ENCODE measurements around the gene SIAH3. TPM values are rescaled to one million over a fixed set of nuclear protein-coding genes. Genes with fewer than 3 reads are reported as not detected.

The SIAH3 gene
- total RNA-seq, 1 donor from 2014 or later: not detected

DNA sequence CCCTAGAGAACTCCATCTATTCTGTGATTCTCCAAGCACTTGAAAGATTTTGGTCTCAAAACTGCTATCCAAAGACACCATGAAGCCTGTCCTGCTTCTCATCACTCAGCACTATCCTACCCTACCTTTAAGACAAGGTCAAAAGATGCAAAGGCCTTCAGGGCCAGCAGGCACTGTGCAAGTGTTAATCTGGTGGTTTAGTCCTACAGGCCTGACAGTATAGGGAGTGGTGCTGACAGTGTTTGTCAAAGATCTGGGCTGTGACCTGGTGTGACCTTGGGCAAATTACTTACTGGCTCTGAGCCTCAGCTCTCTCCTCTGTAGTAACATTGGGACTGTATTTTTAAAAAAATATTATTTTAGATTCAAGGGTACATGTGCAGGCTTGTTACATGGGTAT, 28.0 kb downstream of the SIAH3 start:
- DNase-seq (ENCODE audit: low read depth): no peak

DNA sequence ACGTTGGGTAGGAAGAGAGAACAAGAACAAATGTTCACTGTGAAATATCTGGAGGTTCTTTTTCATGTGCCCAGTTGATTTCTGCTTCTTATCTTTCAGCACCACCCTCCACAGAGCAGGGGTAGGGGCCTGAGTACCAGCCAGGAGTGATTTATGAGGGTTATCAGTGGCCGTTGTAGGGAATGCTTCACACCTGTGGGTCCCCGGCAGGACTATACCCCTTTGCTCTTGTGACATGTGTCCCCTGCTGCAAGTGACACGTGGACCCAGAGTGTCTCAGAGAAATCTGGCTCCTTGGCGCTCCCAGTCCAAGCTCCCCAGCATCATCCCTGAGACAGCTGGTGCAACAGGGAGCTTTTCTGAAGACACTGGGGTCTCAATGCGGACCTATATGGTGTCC, 29.7 kb downstream of the SIAH3 start:
- DNase-seq (ENCODE audit: low read depth): no peak

DNA sequence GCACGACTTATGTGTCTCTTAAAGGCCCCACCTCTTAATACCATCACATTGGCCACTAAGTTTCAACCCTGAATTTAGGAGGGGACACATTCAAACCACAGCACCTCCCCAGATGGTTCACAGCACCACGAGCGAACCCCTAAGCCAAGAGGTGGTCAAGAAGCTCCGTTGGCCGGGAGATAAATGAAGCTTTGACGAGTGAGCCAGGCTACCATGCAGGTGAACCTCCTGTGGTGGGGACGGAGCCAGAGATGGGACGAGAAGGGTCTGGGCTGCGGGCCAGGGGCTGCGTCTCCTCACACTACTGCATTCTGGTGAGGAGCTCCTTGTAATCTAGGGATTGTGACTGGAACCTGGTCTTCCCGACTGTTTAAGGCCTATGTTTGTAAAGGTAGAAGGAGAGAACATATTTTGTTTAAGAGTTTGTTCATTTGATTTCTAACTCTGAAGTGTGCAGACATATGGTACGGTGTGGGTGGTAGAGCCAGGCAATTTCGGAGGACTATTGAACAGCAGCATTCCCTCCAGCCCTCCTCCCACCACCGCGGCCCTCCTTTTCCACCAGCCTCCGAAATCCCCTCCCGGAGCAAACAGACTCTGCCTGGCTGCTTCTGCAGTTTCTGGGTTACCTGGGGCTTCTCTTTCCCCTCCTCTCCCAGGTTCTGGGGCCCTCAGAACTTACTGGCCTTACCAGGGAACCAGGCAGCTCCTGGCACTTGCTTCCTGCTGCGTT, 31.3 kb downstream of the SIAH3 start:
- no peak for DNase-seq (ENCODE audit: low read depth)

DNA sequence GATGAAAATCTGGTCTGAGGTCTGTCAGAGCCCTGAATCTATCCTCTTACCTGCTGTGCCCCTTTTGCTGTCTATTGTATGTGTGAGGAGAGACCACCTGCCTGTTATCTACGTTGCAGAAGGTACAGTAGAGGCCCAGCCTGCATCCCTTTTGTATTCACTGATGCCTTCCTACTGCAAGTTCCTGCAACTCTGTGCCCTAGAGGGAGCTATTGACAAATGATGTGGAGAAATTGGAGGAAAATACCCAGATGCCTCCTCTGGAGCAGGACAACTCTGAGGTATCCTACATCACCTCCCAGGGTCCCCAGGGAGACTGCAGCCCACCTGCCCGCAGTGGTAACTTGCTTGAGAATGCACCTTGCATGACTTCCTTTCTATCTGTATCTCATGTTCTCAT, 33.7 kb downstream of the SIAH3 start:
- no peak for DNase-seq (ENCODE audit: low read depth)

DNA sequence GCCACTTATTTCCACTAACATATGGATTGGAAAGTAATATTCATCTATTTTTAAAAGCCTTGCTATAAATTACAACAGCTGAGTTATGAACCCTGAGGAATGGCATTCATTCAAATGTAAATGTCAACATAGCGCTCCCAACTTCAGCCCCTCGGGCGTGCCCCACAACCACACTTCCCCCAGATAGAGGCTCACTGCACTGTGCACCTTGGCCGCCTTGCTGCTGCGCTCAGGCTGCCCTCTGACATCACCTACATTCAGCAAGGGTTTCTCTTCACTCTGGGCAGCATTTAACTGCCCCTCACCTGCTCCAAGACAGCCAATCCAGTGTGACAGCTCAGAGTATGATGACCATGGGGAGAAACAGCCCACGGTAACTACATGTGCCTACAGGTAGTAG, 35.1 kb downstream of the SIAH3 start:
- DNase-seq (ENCODE audit: low read depth): no peak

DNA sequence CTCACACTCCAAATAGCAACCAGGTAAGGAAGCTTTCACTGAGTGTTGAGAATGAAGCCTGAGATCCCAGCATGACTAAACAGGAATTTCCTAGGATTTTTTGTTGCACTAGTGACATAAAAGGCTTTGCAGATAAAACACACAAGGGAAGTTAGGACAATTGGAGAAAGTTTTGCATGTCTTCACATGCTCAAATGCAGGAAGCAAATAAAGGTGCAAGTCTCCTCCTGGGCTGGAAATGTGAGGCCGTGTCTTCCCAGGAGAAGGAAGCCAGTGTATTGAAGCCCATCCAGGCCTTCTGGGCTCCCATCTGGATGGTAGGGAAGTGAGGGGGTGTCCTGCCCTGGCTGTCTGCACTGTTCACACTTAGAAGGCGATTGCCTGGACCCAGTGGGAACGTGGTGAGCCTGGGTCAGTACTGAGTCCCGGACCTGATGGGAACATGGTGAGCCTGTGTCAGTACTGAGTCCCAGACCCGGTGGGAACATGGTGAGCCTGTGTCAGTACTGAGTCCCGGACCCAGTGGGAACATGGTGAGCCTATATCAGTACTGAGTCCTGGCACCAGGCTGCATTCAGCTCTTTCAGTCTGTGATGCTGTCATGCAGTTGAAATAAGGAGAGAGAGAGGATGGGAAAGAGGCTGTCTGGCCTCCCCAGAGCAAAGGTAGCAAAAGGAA, 38.7 kb downstream of the SIAH3 start:
- no peak for DNase-seq (ENCODE audit: low read depth)

DNA sequence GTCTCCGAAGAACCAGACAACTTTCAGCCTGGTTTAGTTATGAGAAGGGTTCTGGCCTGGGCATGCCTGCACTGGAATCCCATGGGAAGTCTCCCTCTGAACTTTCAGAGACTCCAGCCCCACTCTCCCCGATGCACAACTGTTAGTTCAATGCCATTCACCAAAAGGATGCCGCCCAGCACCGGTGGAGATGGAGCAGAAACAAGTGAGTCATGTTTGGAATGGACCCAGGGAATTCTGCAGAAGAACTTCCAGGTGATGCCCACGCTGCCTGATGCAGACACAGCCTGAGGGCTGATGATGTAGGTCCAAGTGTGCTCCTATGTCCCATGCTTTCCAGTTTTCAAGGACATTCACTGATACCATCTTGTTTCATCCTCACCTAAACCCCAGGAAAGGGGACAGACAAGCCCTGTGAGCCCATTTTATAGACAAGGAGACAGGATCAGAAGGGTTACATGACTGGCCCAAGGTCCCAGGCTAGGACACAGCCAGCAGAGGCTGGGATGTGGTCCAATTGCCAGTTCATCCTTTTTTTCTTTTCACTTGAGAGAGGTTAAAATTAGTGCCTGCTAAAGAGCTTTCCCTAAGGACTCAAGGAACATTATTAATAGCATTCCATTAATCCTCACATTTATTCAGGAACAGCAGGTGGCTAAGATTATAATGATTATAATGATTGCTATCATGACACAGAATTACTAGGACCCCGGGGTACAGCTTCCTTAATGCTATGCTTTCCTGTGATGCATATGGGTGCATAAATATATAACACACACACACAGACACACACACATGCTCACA, 39.5 kb downstream of the SIAH3 start:
- no peak for DNase-seq (ENCODE audit: low read depth)

DNA sequence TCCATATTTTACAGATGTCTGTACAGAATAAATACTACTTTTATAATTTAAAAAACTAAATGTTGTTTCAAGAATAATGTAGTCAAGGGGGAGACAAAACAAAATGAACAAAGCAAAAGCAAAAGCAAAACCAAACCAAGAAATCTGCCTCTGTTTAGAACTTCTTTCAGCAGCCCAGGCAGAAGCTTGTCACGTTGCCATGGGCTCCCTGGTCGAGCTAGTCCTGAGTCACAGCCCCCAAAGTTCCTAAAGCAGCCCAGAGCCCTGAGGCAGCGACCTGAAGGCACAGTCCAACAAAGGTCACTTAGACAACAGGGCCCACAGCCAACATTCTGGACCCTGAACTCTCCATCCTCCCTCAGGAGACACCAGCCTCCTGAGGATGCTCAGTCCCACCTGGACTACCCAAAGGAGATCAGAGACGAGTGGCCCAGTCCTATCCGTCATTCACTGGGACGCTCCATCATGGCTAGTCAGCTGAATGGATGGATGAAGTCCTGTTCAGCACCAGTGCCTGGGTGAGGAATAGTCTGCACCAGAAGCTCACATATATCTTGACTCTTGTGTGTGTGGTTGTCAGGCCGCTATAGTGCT, 41.7 kb downstream of the SIAH3 start:
- DNase-seq (ENCODE audit: low read depth): no peak

DNA sequence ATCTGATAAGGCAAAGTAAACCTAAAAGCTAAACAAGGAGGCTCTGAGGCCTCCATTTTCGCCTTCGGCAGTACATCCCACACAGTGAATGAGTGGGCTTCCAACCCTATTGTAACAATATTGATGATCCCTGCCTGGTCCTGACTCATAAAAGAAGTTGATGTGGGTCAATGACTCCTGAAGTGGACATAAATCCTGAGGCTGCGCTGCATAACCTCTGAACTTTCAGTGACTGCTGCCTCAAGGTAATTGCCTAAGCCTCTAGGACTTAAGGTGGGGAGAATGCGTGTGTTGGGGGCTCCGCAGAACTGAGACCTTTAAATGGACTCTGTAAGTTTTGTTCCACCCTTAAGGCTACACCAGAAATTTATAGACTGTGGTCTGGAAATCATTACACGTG, 42.6 kb downstream of the SIAH3 start:
- DNase-seq (ENCODE audit: low read depth): no peak

DNA sequence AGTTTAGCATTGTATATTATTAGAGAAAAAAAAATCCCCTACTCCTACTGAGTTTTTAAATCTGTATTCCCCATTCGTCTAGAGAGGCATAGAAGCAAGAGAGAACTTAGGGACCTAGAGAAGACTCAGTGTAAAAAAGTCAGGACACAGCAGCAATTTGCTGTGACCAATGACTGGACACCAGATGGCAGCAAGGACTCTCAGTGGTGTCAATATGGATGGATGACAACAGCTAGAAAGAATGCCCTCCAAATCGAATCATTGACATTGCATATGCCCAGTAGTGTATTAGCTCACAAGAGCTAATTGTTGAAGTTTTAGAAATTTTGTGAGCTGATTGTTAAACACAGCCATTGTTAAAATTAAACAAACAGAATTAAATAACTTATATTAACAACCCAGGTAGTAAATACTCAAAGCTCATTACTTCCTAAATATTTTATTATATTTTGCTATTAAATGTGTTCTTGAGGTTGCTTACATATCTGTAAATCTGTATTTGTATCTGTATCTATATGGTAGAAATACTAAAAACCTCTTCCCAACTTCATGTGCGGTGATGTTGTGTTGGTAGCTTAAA, 43.9 kb downstream of the SIAH3 start:
- DNase-seq (ENCODE audit: low read depth): peak; percentile 43

DNA sequence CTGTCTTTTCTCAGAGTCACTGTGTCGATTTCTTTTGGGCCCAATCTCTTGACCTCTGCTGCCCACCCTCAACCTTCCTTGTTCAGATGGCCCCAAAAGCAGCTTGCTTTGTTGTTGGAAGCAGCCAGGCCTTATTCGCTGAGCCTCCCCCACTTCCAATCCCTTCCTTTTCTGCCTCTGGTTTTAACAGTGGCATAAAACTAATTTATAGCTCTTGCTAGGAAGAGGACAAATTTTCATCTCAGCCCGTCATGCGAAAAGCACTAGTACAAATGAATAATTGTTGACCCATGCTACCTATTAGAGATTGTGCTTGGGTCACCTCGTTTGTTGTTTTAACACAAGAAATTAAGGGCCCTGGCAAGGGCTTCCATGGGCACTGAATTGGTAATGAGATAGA, 51.1 kb downstream of the SIAH3 start:
- no peak for DNase-seq (ENCODE audit: low read depth)

DNA sequence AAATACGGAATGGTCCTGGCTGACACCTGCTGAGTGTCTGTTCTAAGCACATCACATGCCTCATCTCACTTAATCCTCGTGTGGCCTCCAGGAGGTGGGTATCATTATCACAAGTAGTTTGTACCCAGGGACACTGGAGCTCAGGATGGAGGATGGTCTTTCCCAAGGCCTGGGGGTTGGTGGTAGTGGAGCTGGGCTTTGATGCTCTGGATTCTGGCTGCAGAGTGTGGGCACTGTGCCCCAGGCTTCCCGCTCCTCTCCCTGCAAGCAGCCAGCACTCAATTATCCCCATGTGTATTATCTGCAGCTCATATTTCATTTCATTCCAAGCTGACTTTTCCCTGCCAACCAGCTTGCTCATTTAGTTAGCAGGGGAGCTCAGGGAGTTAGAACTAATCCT, 52.1 kb downstream of the SIAH3 start:
- no peak for DNase-seq (ENCODE audit: low read depth)

DNA sequence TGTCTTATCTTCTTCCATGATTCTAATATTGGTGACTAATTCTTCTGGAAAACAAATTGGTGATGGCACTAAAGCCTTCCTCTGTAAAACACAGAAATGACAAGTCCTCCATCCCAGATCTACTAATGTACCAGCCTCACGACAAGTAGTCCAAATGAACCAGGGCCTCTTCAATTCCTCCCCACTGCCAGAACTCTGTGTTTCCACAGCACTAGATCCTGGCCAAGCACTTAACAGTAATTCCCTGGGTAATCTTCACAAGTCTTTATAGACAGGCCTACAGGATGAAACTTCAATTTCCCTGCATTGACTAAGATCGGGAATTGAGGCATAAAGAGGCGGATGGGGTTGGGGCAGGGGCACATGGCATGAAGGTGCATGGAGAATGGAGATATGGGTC, 52.7 kb downstream of the SIAH3 start:
- DNase-seq (ENCODE audit: low read depth): no peak

DNA sequence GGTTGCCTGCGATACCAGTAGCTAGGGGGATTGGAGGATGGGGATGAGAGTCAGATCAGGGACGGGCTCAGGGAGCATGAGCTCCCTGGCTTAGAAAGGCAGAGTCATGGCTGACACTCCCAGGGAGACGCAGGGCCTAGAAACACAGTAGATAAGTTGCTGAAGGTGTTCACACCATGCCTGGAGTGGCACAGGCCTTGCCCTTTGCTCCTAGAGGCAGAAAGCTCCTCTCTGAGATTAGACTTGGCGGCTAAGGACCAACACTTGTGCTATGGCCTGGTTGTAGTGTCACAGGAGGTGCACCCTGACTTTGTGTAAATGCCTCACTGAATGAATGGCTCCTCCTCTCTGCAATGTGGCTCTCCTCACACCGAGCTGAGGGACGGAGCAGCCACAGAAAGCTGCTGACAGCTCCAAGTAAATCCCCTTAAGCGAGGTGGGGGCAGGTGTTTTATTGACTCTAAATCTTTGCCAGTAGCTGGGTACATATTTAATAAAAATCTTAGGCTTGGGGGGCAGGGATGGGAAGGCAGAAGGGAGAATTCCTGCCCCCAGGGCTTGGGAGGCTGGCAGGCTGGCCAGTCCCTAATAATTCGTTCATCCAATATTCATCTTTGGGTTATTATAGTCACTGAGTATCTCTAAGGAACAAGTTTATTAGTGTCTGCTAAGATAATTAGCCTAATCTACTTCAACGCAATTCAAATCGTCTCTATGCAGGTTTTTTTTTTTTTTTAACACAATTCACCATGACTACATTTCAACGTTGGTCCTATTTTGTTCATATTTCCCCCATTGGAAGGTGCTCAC, 54.9 kb downstream of the SIAH3 start:
- DNase-seq (ENCODE audit: low read depth): no peak

DNA sequence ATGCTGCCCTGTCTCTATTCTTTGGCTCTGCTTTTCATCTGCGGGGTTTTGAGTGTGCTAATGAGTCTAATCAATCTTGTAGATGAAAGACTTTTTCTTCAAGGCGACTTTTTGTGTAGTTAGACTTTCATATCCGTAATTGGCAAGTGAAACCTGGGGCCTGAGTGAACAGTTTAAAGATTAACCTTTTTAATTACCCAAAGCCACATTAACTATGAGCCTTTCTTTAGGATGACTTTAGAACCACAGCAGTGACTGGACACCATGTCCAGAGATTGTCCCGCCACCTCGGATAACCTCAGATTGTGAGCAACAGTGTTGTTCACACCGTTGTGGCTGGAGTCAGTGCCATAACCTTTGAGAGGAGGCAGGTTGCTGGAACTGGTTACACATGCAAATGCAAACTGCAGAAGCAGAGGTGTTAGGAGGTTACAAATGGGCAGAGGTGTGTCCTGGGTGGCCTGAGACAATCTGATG, 58.7 kb downstream of the SIAH3 start:
- no peak for DNase-seq (ENCODE audit: low read depth)

DNA sequence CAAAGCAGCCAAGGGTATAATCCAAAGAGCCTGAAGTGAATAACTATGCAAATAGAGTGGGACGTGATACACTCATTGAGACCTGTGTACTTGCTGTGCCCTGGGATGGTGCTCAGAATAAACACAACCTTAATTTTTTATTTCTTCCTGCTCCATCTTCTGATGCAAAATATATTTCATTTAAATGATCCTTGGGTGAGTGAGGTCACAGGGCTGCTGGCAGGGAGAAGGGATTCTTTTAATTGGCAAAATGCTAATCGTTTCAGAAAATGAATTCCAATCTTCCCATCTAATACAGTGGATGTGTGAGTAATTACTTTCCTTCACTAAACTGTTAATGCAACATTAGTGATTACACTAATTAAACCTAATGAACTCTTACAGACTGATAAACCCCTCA, 63.5 kb downstream of the SIAH3 start:
- no peak for DNase-seq (ENCODE audit: low read depth)

DNA sequence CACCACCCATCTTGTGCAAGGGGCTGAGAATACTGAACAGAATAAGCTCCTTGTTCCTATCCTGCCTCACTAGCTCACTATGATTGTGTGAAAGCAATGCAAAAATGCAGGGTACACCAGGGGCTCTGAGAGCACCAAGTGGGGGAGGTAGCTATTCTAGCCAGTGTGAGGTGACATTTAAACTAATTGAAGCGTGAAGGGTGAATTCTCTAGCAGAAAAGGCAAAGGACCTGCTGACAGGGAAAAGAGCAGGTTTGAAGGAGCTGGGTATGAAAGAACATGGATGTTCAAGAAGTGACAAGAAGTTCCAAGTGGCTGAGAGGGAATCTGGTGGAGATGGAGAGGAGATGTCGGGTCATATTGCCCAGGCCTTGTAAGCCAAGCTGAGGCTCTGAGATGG, 64.2 kb downstream of the SIAH3 start:
- no peak for DNase-seq (ENCODE audit: low read depth)

DNA sequence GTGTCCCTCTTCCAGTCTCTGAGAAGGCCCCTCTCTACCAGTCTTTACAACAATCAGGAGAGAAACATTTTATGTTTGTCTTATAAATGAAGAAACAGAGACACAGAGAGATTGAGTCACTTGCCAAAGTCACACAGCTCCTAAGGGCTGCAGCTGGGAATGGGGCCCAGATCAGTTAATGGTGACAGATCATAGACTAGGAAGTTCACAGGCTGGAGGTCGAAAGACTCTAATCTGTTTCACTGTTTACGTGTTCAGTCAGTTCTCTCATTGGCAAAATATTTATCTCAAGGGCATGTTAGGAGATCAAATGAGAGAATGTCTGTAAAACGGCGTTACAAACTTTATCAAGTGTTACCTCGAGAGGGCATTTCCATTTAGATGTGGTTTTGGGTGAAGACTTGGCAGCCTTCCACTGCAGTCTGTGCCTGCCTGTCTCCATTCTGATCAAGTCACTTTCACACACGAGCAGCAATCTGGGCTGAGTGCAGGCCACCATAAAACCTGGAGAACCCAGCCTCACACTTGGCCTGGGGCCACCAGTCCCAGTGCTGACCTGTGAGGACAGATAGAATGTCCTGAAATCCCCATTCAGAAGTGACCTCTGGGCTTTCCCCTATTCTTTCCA, 65.1 kb downstream of the SIAH3 start:
- no peak for DNase-seq (ENCODE audit: low read depth)

DNA sequence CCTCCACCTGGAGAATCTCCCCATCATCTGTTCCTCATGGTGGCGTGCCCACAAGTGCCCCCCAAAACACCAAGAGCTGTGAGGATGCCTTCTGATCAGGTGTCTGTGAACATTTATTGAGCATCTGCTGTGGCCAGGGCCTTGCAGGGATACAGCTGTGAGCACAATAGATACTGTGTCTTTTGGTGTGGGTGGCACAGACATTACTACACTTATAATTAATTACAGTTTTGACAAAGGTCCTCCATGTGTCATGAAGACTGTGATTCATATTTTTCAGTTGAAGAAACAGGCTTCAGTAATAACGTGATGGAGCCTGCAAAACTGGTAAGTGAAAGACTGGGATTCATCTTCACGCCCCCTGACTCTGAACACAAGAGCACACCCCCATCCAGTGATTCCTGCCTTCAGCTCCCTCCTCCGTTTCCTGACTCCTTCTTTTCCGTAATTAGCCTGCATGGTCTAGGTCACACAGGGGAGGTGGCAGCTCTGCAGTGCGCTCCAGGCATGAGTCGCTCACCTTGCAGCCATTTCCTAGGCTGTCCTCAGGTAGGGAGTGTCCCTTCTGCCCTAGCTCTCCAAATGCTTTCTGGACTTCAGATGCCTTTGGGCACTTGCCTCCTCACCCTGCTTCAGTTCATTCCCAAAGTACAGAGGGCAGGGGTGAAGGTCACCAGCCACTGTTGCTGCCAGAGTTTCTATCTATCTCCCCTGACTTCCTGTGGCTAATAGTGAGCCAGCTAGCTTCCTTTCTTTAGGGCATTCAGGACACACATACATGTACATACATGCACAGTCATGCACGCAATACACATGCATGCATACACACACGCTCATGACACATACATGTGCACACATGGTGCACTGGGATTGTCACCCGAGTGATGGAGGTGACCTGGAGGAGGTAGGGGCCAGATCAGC, 66.5 kb downstream of the SIAH3 start:
- DNase-seq (ENCODE audit: low read depth): no peak
